SK-N-SH treated with all-trans-retinoic acid at 6 μM for 48 hours (cell line): ENCODE results near the gene CCM2L.
A peak's percentile ranks its signal among the peaks of the same experiment; 100 is the strongest.

Experiments
- ATAC-seq: fragments of 200-7000 bp; cut with Tn5 transposase; 3 replicates; pipeline ENCODE4 v1.9.1; 2020; ENCODE audit warnings: mild to moderate bottlenecking, moderate library complexity
- ARNTL ChIP-seq: fragments of 450-650 bp; formaldehyde crosslinking; IDR thresholded peaks from 2 replicates; pipeline ENCODE4 v1.5.0; 2020; ENCODE audit warnings: low read depth, mild to moderate bottlenecking, moderate library complexity, borderline replicate concordance
- BACH2 ChIP-seq: fragments of 250-450 bp; sonication (Bioruptor Pico); IDR thresholded peaks from 2 replicates; pipeline ENCODE4 v1.9.0; 2021; ENCODE audit warnings: mild to moderate bottlenecking, borderline replicate concordance
- CREB5 ChIP-seq: fragments of 250-450 bp; sonication (Bioruptor Pico); IDR thresholded peaks from 2 replicates; pipeline ENCODE4 v1.5.1; 2020; ENCODE audit warnings: low read depth, mild to moderate bottlenecking, moderate library complexity
- CSDC2 ChIP-seq: fragments of 250-450 bp; sonication (Bioruptor Pico); IDR thresholded peaks from 2 replicates; pipeline ENCODE4 v1.5.0; 2020; ENCODE audit warnings: mild to moderate bottlenecking, moderate library complexity
- ESRRG ChIP-seq: fragments of 250-450 bp; sonication (Bioruptor Pico); IDR thresholded peaks from 2 replicates; pipeline ENCODE4 v1.6.1; 2021; ENCODE audit warnings: mild to moderate bottlenecking
- GLIS3 ChIP-seq: fragments of 250-450 bp; sonication (Bioruptor Pico); IDR thresholded peaks from 2 replicates; pipeline ENCODE4 v1.5.0; 2020; ENCODE audit warnings: mild to moderate bottlenecking, moderate library complexity
- ISL1 ChIP-seq: fragments of 250-450 bp; sonication (Bioruptor Pico); IDR thresholded peaks from 2 replicates; pipeline ENCODE4 v2.1.2; 2022; ENCODE audit warnings: mild to moderate bottlenecking, moderate library complexity
- OSR1 ChIP-seq: fragments of 250-450 bp; sonication (Bioruptor Pico); IDR thresholded peaks from 2 replicates; pipeline ENCODE4 v1.8.0; 2022; ENCODE audit warnings: moderate library complexity, mild to moderate bottlenecking, inconsistent platforms
- PPARA ChIP-seq: fragments of 250-450 bp; sonication (Bioruptor Pico); IDR thresholded peaks from 2 replicates; pipeline ENCODE4 v1.5.0; 2020; ENCODE audit warnings: mild to moderate bottlenecking, borderline replicate concordance
- RARB ChIP-seq: fragments of 250-450 bp; sonication (Bioruptor Pico); IDR thresholded peaks from 2 replicates; pipeline ENCODE4 v1.8.0; 2021; ENCODE audit warnings: mild to moderate bottlenecking, moderate library complexity
- SNAI2 ChIP-seq: fragments of 250-450 bp; sonication (Bioruptor Pico); IDR thresholded peaks from 2 replicates; pipeline ENCODE4 v1.5.0; 2020; ENCODE audit warnings: mild to moderate bottlenecking, moderate library complexity
- TCF4 ChIP-seq: fragments of 250-450 bp; sonication (Bioruptor Pico); IDR thresholded peaks from 2 replicates; pipeline ENCODE4 v1.8.0; 2021; ENCODE audit warnings: mild to moderate bottlenecking, moderate library complexity, borderline replicate concordance
- ZC3H10 ChIP-seq: fragments of 250-450 bp; sonication (Bioruptor Pico); IDR thresholded peaks from 2 replicates; pipeline ENCODE4 v1.5.1; 2021; ENCODE audit warnings: mild to moderate bottlenecking, moderate library complexity
- ZFP3 ChIP-seq: fragments of 250-450 bp; sonication (Bioruptor Pico); IDR thresholded peaks from 2 replicates; pipeline ENCODE4 v1.5.0; 2020; ENCODE audit warnings: mild to moderate bottlenecking, moderate library complexity
- ZFP30 ChIP-seq: fragments of 450-650 bp; formaldehyde crosslinking; IDR thresholded peaks from 2 replicates; pipeline ENCODE4 v1.5.0; 2022; ENCODE audit warnings: mild to moderate bottlenecking, moderate library complexity
- ZNF565 ChIP-seq: fragments of 450-650 bp; formaldehyde crosslinking; conservative IDR thresholded peaks from 2 replicates; pipeline ENCODE4 v1.5.0; 2020; ENCODE audit warnings: low read depth, mild to moderate bottlenecking, moderate library complexity
- ZNF70 ChIP-seq: fragments of 450-650 bp; formaldehyde crosslinking; IDR thresholded peaks from 2 replicates; pipeline ENCODE4 v1.5.0; 2020; ENCODE audit warnings: mild to moderate bottlenecking, moderate library complexity
- TF ChIP-seq, protein P1 (sequence below): fragments of 250-450 bp; sonication (Bioruptor Pico); IDR thresholded peaks from 2 replicates; pipeline ENCODE4 v1.5.0; 2020; ENCODE audit warnings: mild to moderate bottlenecking, moderate library complexity
- TF ChIP-seq, protein P2 (sequence below): fragments of 250-450 bp; sonication (Bioruptor Pico); IDR thresholded peaks from 2 replicates; pipeline ENCODE4 v1.5.1; 2021; ENCODE audit warnings: mild to moderate bottlenecking, moderate library complexity

Gene CCM2L

DNA sequence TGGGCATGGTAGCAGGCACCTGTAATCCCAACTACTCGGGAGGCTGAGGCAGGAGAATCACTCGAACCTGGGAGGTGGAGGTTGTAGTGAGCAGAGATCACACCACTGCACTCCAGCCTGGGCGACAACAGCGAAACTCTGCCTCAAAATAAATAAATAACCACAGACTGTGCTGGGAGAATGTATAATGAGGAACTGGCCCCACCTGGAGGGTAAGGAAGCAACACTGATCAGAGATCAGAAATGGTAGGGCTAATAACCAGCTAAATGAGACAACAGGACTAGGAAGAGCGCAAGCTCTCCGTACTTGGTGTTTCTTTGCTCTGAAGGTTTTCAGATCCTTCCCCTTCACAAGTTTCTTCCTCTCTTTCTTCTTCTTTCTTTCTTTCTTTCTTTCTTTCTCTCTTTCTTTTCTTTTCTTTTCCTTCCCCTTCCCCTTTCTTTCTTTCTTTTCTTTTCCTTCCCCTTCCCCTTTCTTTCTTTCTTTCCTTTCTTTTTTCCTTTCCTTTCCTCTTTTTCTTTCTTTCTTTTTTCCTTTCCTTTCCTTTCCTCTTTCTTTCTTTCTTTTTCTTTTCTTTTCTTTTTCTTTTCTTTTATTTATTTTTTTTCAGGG is 14.6 kb downstream of the CCM2L start (continued):
- TF ChIP-seq, protein P1, sequence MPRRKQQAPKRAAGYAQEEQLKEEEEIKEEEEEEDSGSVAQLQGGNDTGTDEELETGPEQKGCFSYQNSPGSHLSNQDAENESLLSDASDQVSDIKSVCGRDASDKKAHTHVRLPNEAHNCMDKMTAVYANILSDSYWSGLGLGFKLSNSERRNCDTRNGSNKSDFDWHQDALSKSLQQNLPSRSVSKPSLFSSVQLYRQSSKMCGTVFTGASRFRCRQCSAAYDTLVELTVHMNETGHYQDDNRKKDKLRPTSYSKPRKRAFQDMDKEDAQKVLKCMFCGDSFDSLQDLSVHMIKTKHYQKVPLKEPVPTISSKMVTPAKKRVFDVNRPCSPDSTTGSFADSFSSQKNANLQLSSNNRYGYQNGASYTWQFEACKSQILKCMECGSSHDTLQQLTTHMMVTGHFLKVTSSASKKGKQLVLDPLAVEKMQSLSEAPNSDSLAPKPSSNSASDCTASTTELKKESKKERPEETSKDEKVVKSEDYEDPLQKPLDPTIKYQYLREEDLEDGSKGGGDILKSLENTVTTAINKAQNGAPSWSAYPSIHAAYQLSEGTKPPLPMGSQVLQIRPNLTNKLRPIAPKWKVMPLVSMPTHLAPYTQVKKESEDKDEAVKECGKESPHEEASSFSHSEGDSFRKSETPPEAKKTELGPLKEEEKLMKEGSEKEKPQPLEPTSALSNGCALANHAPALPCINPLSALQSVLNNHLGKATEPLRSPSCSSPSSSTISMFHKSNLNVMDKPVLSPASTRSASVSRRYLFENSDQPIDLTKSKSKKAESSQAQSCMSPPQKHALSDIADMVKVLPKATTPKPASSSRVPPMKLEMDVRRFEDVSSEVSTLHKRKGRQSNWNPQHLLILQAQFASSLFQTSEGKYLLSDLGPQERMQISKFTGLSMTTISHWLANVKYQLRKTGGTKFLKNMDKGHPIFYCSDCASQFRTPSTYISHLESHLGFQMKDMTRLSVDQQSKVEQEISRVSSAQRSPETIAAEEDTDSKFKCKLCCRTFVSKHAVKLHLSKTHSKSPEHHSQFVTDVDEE = no peak
- TF ChIP-seq ZFP3 (CRISPR knock-in tag) = no peak
- no peak for TF ChIP-seq RARB (CRISPR knock-in tag)
- no peak for TF ChIP-seq ARNTL (CRISPR knock-in tag)
- no peak for TF ChIP-seq ZNF565
- TF ChIP-seq ZFP30 (CRISPR knock-in tag) = no peak
- no peak for TF ChIP-seq ISL1

DNA sequence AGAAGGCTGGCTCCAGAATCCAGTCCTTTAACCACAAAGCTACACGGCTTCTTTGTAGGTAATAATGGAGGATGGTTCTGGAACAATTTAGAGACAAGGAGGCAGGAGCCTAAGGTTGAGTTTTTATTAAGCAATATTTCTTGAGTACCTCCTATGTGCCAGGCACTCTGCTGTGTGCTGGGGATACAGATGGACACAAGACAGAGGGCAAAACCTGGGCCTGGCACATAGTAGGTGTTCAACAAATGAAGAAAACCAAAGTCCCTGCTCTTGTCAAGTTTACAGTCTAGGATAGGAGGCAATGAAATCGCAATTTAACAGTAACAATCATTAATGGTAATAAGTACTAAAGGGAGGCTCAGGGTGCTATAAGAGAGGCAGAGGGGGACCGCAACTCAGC is 17.4 kb downstream of the CCM2L start:
- ATAC-seq = no peak
- no peak for TF ChIP-seq ZFP30 (CRISPR knock-in tag)
- TF ChIP-seq PPARA (CRISPR knock-in tag) = no peak

DNA sequence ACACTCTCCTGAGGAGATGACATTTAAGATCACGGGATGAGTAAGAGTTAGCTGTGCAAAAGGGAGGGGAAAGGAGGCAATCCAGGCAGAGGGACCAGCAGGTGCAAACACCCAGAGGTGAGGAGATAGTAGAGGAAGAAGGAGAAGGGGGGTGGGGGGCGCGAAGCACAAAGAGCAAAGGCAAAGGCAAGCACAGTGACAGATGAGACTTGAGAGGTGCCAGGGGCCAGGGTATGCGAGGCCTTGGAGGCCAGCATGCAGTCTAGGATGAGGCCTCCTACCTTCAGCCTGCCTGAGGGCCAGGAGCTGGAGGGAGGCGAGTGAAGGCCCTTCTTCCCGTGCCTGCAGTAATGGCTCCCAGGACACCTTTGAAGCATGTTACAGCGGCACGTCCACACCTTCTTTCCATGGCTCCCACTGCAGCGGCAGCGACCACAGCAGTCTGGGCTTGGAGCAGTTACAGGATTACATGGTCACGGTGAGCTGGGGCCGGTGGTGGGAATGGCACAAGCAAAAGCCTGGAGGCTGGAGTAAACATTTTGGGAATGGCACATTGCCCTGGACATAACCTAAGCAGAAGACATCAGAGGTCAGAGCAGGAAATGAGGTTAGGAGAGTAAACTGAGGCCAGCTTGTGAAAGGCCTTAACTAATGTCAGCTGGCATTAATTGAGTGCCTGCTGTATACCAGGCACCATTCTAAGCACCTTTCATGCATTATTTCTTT is 18.6 kb downstream of the CCM2L start:
- ATAC-seq = peak; percentile 22; the same call in 2 of the 3 replicates
- TF ChIP-seq ARNTL (CRISPR knock-in tag) (no peak), ESRRG (no peak), ISL1 (no peak), ZNF565 (no peak), TCF4 (CRISPR knock-in tag) (no peak), GLIS3 (no peak)

GRCh38 chr20:32029561-32029960 is 19.3 kb downstream of the CCM2L start:
- TF ChIP-seq TCF4 (CRISPR knock-in tag) (no peak), ISL1 (no peak), ARNTL (CRISPR knock-in tag) (no peak), CREB5 (CRISPR knock-in tag) (no peak), SNAI2 (CRISPR knock-in tag) (no peak), PPARA (CRISPR knock-in tag) (no peak), ZC3H10 (CRISPR knock-in tag) (no peak), RARB (CRISPR knock-in tag) (no peak), BACH2 (CRISPR knock-in tag) (no peak), CSDC2 (no peak), ESRRG (no peak), ZNF70 (CRISPR knock-in tag) (no peak), ZNF565 (no peak), OSR1 (no peak), GLIS3 (no peak)
- TF ChIP-seq, protein P2, sequence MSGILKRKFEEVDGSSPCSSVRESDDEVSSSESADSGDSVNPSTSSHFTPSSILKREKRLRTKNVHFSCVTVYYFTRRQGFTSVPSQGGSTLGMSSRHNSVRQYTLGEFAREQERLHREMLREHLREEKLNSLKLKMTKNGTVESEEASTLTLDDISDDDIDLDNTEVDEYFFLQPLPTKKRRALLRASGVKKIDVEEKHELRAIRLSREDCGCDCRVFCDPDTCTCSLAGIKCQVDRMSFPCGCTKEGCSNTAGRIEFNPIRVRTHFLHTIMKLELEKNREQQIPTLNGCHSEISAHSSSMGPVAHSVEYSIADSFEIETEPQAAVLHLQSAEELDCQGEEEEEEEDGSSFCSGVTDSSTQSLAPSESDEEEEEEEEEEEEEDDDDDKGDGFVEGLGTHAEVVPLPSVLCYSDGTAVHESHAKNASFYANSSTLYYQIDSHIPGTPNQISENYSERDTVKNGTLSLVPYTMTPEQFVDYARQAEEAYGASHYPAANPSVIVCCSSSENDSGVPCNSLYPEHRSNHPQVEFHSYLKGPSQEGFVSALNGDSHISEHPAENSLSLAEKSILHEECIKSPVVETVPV = no peak
- TF ChIP-seq, protein P1 = no peak
- ATAC-seq = no peak
